Type B pancreatic cell (in vitro differentiated cells): Measurements from ENCODE around the gene GPD1L. TPM values are rescaled to one million over a fixed set of nuclear protein-coding genes. Genes with fewer than 3 reads are reported as not detected.

ENCODE experiments used
- DNase-seq: peaks from one replicate; pipeline ENCODE4 v3.0.0; 2021; ENCODE audit warnings: mixed read lengths; ENCODE audit not compliant: unreplicated experiment; ENCODE audit errors: extremely low spot score
- H3K27ac Mint-ChIP-seq: 2 replicates; pipeline ENCODE4 v1.8.0; 2021; ENCODE audit warnings: mild to moderate bottlenecking, mixed read lengths
- H3K27me3 Mint-ChIP-seq: 2 replicates; pipeline ENCODE4 v1.8.0; 2021; ENCODE audit warnings: mixed read lengths
- H3K36me3 Mint-ChIP-seq: 2 replicates; pipeline ENCODE4 v1.8.0; 2021; ENCODE audit warnings: mixed read lengths
- H3K4me1 Mint-ChIP-seq: one replicate; pipeline ENCODE4 v1.8.0; 2021; ENCODE audit warnings: mixed read lengths; ENCODE audit not compliant: unreplicated experiment
- H3K4me3 Mint-ChIP-seq: 2 replicates; pipeline ENCODE4 v1.8.0; 2021; ENCODE audit warnings: mild to moderate bottlenecking, mixed read lengths
- H3K9me3 Mint-ChIP-seq: 2 replicates; pipeline ENCODE4 v1.8.0; 2021; ENCODE audit warnings: mixed read lengths
- total RNA-seq: library from RNA; stranded (reverse); gene quantifications from 2 replicates; pipeline ENCODE4 v1.2.1, GENCODE V29; 2021; ENCODE audit warnings: low replicate concordance
- TF ChIP-seq, protein P1 (sequence below): fragments of 200-600 bp; sonication (generic); conservative IDR thresholded peaks from 2 replicates; pipeline ENCODE4 v1.5.0; 2021; ENCODE audit warnings: antibody characterized with exemption, mild to moderate bottlenecking

Gene GPD1L
- total RNA-seq, 1 donor from 2014 or later = 17.5 TPM

DNA sequence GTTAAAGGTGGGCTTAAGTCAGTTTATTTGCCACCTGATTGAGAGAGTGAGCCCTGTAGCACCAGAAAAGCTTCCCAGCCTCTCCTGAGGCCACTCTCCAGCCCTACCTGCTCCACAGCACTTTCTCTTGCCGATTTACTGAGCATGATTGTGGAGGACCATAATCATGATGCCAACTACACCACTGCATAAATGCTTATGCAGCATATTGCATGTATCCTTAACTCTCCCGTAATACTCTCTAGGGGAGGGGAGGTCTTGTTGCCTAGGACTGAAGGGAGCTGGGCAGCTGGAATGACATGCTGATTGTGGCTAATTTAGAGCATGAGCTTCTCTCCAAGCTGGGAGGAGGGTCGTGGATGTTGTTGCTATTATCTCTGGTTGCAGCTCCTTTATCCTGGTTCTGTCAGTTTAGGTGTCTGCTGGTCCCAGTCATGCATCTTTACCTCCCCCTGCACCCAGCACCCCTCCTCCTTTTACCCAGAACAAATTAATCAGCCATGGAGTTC lies 54.3 kb downstream of the GPD1L start:
- DNase-seq = no peak
- Mint-ChIP-seq H3K36me3 (peaks cover 3% of the 10 kb centered on the region), H3K9me3 (no peaks in the 10 kb centered on the region), H3K27ac (no peak overlapping the region), H3K4me1 (peaks cover 19% of the 10 kb centered on the region), H3K27me3 (no peaks in the 10 kb centered on the region), H3K4me3 (no peak overlapping the region)
- TF ChIP-seq, protein P1, sequence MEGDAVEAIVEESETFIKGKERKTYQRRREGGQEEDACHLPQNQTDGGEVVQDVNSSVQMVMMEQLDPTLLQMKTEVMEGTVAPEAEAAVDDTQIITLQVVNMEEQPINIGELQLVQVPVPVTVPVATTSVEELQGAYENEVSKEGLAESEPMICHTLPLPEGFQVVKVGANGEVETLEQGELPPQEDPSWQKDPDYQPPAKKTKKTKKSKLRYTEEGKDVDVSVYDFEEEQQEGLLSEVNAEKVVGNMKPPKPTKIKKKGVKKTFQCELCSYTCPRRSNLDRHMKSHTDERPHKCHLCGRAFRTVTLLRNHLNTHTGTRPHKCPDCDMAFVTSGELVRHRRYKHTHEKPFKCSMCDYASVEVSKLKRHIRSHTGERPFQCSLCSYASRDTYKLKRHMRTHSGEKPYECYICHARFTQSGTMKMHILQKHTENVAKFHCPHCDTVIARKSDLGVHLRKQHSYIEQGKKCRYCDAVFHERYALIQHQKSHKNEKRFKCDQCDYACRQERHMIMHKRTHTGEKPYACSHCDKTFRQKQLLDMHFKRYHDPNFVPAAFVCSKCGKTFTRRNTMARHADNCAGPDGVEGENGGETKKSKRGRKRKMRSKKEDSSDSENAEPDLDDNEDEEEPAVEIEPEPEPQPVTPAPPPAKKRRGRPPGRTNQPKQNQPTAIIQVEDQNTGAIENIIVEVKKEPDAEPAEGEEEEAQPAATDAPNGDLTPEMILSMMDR = no peak

DNA sequence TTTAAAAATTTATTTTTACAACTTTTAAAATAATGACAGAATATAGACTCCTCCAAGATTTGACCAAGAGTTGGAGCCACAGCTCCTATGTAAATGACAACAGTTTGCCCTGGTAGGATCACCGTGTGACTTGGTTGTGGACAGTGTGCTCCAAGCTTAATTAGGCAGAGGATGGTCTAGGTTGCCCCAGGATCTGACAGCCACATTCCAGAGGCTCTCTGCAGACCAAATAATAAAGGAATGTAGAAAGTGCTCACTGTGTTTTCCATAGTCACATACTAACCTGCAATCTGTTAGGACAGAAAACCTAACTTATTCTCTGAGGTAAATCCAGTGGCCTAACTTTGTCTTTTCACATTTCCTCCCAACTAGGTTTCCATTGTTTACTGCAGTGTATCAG lies 59.0 kb downstream of the GPD1L start:
- no peak for DNase-seq
- H3K4me3 Mint-ChIP-seq = no peak overlapping the region
- H3K27me3 Mint-ChIP-seq = no peaks in the 10 kb centered on the region
- peaks cover 9% of the 10 kb centered on the region for H3K36me3 Mint-ChIP-seq
- H3K4me1 Mint-ChIP-seq = peaks cover 7% of the 10 kb centered on the region
- H3K27ac Mint-ChIP-seq = no peak overlapping the region
- no peaks in the 10 kb centered on the region for H3K9me3 Mint-ChIP-seq
- TF ChIP-seq, protein P1 = no peak

DNA sequence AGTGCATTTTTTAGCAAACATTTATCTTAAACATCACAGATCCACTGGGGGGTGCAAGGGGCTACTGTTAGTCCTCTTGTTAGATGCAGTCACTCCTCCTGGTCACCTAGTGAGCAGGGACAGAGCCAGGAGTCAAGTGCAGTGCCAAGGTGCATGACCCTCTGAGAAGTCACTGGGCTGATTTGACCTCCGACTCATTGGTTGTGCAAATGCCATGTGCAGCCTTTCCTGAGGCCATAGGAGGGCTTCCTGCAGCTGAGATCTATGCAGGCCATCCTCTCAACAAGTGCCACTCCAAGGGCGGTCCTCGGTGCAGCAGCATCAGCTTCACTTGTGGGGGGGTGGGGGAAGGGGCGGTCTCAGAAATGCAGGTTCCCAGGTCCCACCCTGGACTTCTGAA lies 60.2 kb downstream of the GPD1L start:
- Mint-ChIP-seq H3K27me3 (no peaks in the 10 kb centered on the region), H3K9me3 (peaks cover 4% of the 10 kb centered on the region), H3K27ac (no peak overlapping the region), H3K4me3 (no peak overlapping the region), H3K36me3 (peaks cover 13% of the 10 kb centered on the region), H3K4me1 (no peaks in the 10 kb centered on the region)
- TF ChIP-seq, protein P1 = no peak
- no peak for DNase-seq

DNA sequence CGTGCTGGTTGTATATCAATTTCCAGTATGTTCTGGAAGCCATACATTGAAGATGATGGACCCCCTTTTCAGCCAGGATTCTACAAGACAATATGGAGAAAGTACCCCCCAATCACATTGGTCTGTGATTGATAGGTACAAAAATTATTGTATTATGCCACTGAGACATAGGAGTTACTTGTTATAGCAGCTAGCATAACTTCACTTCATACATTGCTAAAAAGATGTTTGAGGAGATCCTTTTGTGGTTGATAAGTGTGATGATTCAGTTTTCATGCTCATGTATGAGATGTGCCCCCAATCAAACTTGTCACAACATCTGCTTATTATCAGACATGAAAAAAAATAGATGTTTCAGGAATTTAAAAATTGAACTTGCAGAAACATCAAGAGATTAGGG lies 66.0 kb downstream of the GPD1L start:
- no peak overlapping the region for H3K4me3 Mint-ChIP-seq
- peaks cover 15% of the 10 kb centered on the region for H3K36me3 Mint-ChIP-seq
- no peaks in the 10 kb centered on the region for H3K27me3 Mint-ChIP-seq
- H3K4me1 Mint-ChIP-seq = peaks cover 2% of the 10 kb centered on the region
- peaks cover 9% of the 10 kb centered on the region for H3K9me3 Mint-ChIP-seq
- H3K27ac Mint-ChIP-seq = no peak overlapping the region
- DNase-seq = no peak
- TF ChIP-seq, protein P1 = no peak

DNA sequence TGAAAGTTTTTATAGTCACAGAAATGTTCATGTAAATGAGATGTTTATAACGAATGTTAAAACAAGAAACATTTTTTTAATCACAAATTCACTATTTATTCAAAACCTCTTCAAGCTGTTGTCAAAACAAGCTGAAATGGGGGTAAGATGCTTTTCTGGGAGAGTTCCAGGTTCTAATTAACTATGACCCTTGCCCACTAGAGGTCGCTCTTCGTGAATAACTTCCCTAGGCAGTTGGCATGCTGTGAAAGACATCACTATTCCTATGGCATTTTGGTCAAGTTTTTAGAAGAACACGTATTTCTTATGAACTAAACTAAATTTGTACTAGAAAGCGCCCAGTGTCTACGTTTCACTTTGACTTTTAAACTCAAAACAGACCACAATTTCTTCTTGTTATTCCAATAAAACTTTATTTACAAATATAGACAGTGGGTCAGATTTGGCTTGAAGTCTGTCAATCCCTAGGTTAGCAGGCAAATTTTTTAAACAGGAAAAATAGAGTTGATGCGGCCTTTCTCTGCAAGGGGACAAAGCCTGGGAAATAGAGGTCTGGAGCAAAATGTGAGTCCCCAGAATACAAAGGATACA lies 69.3 kb downstream of the GPD1L start:
- TF ChIP-seq, protein P1 = peak; percentile 86
- H3K4me1 Mint-ChIP-seq = peaks cover 6% of the 10 kb centered on the region
- H3K4me3 Mint-ChIP-seq = no peak overlapping the region
- no peaks in the 10 kb centered on the region for H3K27me3 Mint-ChIP-seq
- H3K27ac Mint-ChIP-seq = no peak overlapping the region
- H3K36me3 Mint-ChIP-seq = peaks cover 11% of the 10 kb centered on the region
- no peak for DNase-seq
- H3K9me3 Mint-ChIP-seq = peaks cover 9% of the 10 kb centered on the region
